ENCODE data around the gene PPP1R13B. TPM values are rescaled to one million over a fixed set of nuclear protein-coding genes. Genes with fewer than 3 reads are reported as not detected.

Gene PPP1R13B
- total RNA-seq, 1 experiment from 2014 or later = 3.0 TPM

GRCh38 chr14:103731481-103731880 is 115.9 kb downstream of the PPP1R13B start:
- H4K20me1 ChIP-seq (ENCODE audit: insufficient read depth, low read depth, low read length) = peaks cover 3% of the 10 kb centered on the region; the same call in 1 of the 2 replicates
- no peaks in the 10 kb centered on the region for H3K9me3 ChIP-seq (ENCODE audit: low read length)
- no peak overlapping the region for H3K27ac ChIP-seq (ENCODE audit: low read length)
- peaks cover under 1% of the 10 kb centered on the region; the same call in 1 of the 2 replicates for H3K79me2 ChIP-seq (ENCODE audit: low read length)
- no peak overlapping the region for H3K4me3 ChIP-seq (ENCODE audit: low read length)
- no peak overlapping the region for H3K4me2 ChIP-seq (ENCODE audit: low read depth, low read length, poor library complexity, severe bottlenecking)
- H3K36me3 ChIP-seq (ENCODE audit: insufficient read depth, low read length) = peaks cover 6% of the 10 kb centered on the region; the same call in 1 of the 2 replicates
- H2AFZ ChIP-seq (ENCODE audit: low read length) = no peak overlapping the region
- no peak overlapping the region for H3K9ac ChIP-seq (ENCODE audit: low read length)
- H3K9me2 ChIP-seq (replicated peaks; ENCODE audit: insufficient read depth, low read length) = no peaks in the 10 kb centered on the region
- H3K27me3 ChIP-seq (ENCODE audit: low read length) = no peaks in the 10 kb centered on the region
- no peaks in the 10 kb centered on the region for H3K4me1 ChIP-seq (ENCODE audit: low read length)
- no peak for DNase-seq

DNA sequence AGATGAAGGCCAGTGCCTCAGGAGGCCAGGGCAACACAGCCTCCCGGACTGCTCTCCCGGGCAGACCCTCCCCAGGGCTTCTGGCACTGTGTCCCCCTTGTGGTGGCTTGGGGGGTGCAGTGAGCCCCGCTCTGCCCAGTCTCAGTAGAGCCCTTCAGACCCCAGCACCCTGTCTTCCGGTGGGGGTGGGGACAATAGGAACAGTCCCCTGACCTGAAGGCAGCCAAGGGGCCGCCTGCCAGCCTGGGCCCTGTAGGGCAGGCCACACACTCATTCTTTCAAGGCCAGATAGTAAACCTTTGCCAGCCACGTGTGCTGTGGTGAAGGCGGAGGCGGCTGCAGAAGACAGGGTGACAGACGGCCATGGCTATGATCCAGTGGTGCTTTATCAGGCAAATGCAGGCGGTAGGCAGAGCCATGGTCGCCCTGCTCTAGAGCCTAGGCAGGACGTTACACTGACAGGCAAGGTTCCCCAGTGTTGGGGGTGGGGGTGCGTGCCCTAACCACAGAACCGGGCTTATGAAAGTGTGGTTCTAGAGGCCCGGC is 116.8 kb downstream of the PPP1R13B start:
- H2AFZ ChIP-seq (ENCODE audit: low read length) = no peak overlapping the region
- no peak overlapping the region for H3K9ac ChIP-seq (ENCODE audit: low read length)
- no peak overlapping the region for H3K4me2 ChIP-seq (ENCODE audit: low read depth, low read length, poor library complexity, severe bottlenecking)
- no peak for DNase-seq
- H3K79me2 ChIP-seq (ENCODE audit: low read length) = peaks cover 9% of the 10 kb centered on the region
- no peak overlapping the region for H3K27ac ChIP-seq (ENCODE audit: low read length)
- H3K36me3 ChIP-seq (ENCODE audit: insufficient read depth, low read length) = peaks cover 10% of the 10 kb centered on the region
- H3K4me1 ChIP-seq (ENCODE audit: low read length) = no peaks in the 10 kb centered on the region
- H3K4me3 ChIP-seq (ENCODE audit: low read length) = no peak overlapping the region
- no peaks in the 10 kb centered on the region for H3K9me2 ChIP-seq (replicated peaks; ENCODE audit: insufficient read depth, low read length)
- no peaks in the 10 kb centered on the region for H3K27me3 ChIP-seq (ENCODE audit: low read length)
- no peaks in the 10 kb centered on the region for H3K9me3 ChIP-seq (ENCODE audit: low read length)
- H4K20me1 ChIP-seq (ENCODE audit: insufficient read depth, low read depth, low read length) = peaks cover 4% of the 10 kb centered on the region; the same call in 1 of the 2 replicates

DNA sequence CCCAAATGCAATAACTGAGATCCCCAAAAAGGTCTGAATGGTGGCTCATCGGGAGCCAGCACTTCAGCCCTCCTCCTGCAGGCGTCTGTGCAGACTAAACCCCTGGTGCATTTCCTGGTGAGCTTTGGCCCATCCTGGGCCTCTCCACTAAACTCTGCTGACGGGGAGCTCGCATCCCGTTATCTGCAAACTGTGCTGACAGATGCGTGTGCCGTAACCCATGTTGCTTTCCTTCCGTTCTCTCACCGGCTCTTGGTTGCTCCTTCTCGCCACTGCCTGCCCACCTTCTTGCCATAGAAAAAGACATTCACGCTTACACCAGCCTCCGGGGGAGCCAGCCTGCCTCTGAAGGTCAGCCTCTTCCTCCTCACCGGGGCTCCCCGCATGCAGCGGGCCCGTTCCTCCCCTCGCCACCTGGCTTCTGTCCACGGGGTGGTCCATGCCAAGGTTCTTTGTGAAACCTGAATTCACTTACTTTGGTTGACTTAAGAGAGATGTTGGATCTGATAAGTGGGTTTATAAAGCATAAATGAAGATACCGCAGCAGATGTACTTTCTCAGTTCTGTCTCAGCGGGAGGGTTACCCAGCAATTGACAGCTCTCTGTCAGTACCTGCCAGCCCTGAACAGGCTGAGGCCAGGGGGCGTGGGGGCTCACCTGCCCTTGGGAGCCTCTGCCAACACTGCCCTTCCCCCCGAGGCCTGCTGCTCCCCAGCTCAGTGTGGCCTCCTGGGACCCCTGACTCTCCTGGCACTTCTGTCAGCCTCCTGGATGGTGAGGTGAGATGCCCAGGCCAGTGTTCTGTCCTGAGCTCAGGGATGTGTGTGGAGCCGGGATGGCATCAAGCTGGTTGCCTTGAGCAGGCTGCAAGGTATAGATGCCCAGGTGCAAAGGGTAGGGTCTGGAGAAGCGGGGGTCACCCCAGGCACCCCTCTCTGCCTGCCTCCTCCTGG is 117.6 kb downstream of the PPP1R13B start:
- Histone ChIP-seq H3K36me3 (ENCODE audit: insufficient read depth, low read length) (peaks cover 10% of the 10 kb centered on the region), H2AFZ (ENCODE audit: low read length) (no peak overlapping the region), H3K27ac (ENCODE audit: low read length) (no peak overlapping the region), H3K79me2 (ENCODE audit: low read length) (peaks cover 17% of the 10 kb centered on the region), H3K4me3 (ENCODE audit: low read length) (no peak overlapping the region), H3K4me1 (ENCODE audit: low read length) (no peaks in the 10 kb centered on the region), H3K4me2 (ENCODE audit: low read depth, low read length, poor library complexity, severe bottlenecking) (no peak overlapping the region), H3K9me3 (ENCODE audit: low read length) (no peaks in the 10 kb centered on the region), H3K9me2 (replicated peaks; ENCODE audit: insufficient read depth, low read length) (no peaks in the 10 kb centered on the region), H3K27me3 (ENCODE audit: low read length) (no peaks in the 10 kb centered on the region), H4K20me1 (ENCODE audit: insufficient read depth, low read depth, low read length) (peaks cover 8% of the 10 kb centered on the region; the same call in 1 of the 2 replicates), H3K9ac (ENCODE audit: low read length) (no peak overlapping the region)
- DNase-seq = no peak

DNA sequence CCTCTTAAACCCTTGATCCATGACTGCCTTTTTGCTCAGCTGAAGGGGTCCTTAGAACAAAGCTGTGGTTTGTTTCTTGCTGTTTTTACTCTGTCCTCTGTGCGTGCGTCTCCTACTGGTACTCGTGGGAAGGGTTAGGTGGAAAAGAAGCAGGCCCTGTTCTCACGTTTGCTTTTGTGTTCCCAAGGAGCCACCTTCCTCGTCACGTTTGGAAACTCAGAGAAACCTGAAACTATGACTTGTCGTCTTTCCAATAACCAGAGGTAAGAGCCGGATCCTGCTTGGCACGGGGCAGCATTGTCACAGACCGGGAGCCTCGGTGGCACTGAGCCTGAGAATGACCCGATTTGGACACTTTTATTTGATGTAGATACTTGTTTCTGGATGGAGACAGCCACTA is 118.7 kb downstream of the PPP1R13B start:
- Histone ChIP-seq H3K4me1 (ENCODE audit: low read length) (no peaks in the 10 kb centered on the region), H3K4me2 (ENCODE audit: low read depth, low read length, poor library complexity, severe bottlenecking) (no peak overlapping the region), H3K36me3 (ENCODE audit: insufficient read depth, low read length) (peaks cover 10% of the 10 kb centered on the region), H2AFZ (ENCODE audit: low read length) (no peak overlapping the region), H4K20me1 (ENCODE audit: insufficient read depth, low read depth, low read length) (peaks cover 12% of the 10 kb centered on the region; the same call in 1 of the 2 replicates), H3K4me3 (ENCODE audit: low read length) (no peak overlapping the region), H3K27ac (ENCODE audit: low read length) (no peak overlapping the region), H3K9me2 (replicated peaks; ENCODE audit: insufficient read depth, low read length) (no peaks in the 10 kb centered on the region), H3K27me3 (ENCODE audit: low read length) (no peaks in the 10 kb centered on the region), H3K9me3 (ENCODE audit: low read length) (no peaks in the 10 kb centered on the region), H3K9ac (ENCODE audit: low read length) (no peak overlapping the region), H3K79me2 (ENCODE audit: low read length) (peaks cover 26% of the 10 kb centered on the region)
- DNase-seq = no peak

DNA sequence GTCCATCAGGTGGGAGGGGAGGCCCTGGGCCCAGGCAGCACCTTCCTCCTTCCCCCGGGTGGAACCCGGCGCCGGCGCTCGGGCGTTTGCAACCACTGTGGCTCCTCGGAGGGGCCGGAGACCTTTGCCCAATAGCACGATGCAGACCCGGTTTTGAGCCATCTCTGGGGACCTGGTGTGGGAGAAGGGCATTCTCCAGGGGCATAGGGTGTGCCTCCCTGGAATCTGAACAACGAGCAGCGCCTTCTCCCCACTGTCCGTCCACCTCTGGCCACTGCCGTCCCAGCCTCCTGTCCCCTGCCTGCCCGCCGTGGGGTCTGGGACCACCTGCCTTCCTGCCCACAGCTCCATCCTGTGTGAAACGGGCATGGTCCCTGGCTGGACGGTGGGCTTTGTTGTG is 119.2 kb downstream of the PPP1R13B start:
- peaks cover 32% of the 10 kb centered on the region for H3K79me2 ChIP-seq (ENCODE audit: low read length)
- H3K4me1 ChIP-seq (ENCODE audit: low read length) = no peaks in the 10 kb centered on the region
- peaks cover 12% of the 10 kb centered on the region; the same call in 1 of the 2 replicates for H4K20me1 ChIP-seq (ENCODE audit: insufficient read depth, low read depth, low read length)
- no peaks in the 10 kb centered on the region for H3K27me3 ChIP-seq (ENCODE audit: low read length)
- no peak for DNase-seq
- peaks cover 10% of the 10 kb centered on the region for H3K36me3 ChIP-seq (ENCODE audit: insufficient read depth, low read length)
- no peaks in the 10 kb centered on the region for H3K9me2 ChIP-seq (replicated peaks; ENCODE audit: insufficient read depth, low read length)
- no peak overlapping the region for H3K27ac ChIP-seq (ENCODE audit: low read length)
- H3K4me2 ChIP-seq (ENCODE audit: low read depth, low read length, poor library complexity, severe bottlenecking) = no peak overlapping the region
- no peaks in the 10 kb centered on the region for H3K9me3 ChIP-seq (ENCODE audit: low read length)
- H3K9ac ChIP-seq (ENCODE audit: low read length) = no peak overlapping the region
- no peak overlapping the region for H2AFZ ChIP-seq (ENCODE audit: low read length)
- H3K4me3 ChIP-seq (ENCODE audit: low read length) = no peak overlapping the region

DNA sequence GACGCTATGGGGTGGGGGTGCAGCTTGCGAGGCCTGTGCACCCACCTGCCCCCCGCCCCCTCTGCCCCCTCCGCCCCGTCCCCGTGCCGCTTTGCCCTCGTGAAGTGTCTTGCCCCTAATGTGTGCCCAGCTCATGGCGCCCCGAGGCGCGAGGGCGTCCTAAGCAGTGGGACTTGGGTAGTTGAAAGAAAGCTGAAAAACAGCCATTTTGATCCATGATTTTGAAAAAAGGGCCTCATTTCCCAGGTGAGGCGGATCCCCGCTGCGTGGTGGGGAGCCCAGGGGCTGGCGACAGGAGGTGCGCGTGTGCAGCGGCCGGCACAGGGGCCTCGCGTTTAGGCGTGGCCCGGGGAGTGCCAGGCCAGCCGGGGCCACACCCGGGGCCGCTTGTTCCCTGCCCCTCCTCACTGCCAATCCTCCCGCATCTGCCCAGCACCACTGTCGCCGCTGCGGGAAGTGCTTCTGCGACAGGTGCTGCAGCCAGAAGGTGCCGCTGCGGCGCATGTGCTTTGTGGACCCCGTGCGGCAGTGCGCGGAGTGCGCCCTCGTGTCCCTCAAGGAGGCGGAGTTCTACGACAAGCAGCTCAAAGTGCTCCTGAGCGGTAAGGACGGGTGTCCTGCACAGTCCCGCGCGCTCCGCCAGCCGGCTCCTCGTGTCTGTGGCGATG is 119.9 kb downstream of the PPP1R13B start:
- Histone ChIP-seq H3K9me3 (ENCODE audit: low read length) (no peaks in the 10 kb centered on the region), H3K9me2 (replicated peaks; ENCODE audit: insufficient read depth, low read length) (no peaks in the 10 kb centered on the region), H3K27ac (ENCODE audit: low read length) (no peak overlapping the region), H3K4me3 (ENCODE audit: low read length) (no peak overlapping the region), H4K20me1 (ENCODE audit: insufficient read depth, low read depth, low read length) (peaks cover 12% of the 10 kb centered on the region; the same call in 1 of the 2 replicates), H3K4me2 (ENCODE audit: low read depth, low read length, poor library complexity, severe bottlenecking) (no peak overlapping the region), H3K79me2 (ENCODE audit: low read length) (peaks cover 36% of the 10 kb centered on the region), H3K36me3 (ENCODE audit: insufficient read depth, low read length) (peaks cover 10% of the 10 kb centered on the region), H3K27me3 (ENCODE audit: low read length) (no peaks in the 10 kb centered on the region), H2AFZ (ENCODE audit: low read length) (no peak overlapping the region), H3K9ac (ENCODE audit: low read length) (no peak overlapping the region), H3K4me1 (ENCODE audit: low read length) (no peaks in the 10 kb centered on the region)
- DNase-seq = no peak

GRCh38 chr14:103726474-103726873 is 120.9 kb downstream of the PPP1R13B start:
- no peak overlapping the region for H3K4me2 ChIP-seq (ENCODE audit: low read depth, low read length, poor library complexity, severe bottlenecking)
- no peaks in the 10 kb centered on the region for H3K9me3 ChIP-seq (ENCODE audit: low read length)

More at GRCh38 chr14:103726474-103726873, 120.9 kb downstream of the PPP1R13B start:
- H3K79me2 ChIP-seq (ENCODE audit: low read length) = peaks cover 44% of the 10 kb centered on the region
- H3K27ac ChIP-seq (ENCODE audit: low read length) = no peak overlapping the region
- H3K4me1 ChIP-seq (ENCODE audit: low read length) = no peaks in the 10 kb centered on the region
- H3K27me3 ChIP-seq (ENCODE audit: low read length) = no peaks in the 10 kb centered on the region
- no peaks in the 10 kb centered on the region for H3K9me2 ChIP-seq (replicated peaks; ENCODE audit: insufficient read depth, low read length)
- no peak overlapping the region for H3K9ac ChIP-seq (ENCODE audit: low read length)
- no peak overlapping the region for H3K4me3 ChIP-seq (ENCODE audit: low read length)
- no peak for DNase-seq
- no peak overlapping the region for H2AFZ ChIP-seq (ENCODE audit: low read length)
- H3K36me3 ChIP-seq (ENCODE audit: insufficient read depth, low read length) = peaks cover 10% of the 10 kb centered on the region
- H4K20me1 ChIP-seq (ENCODE audit: insufficient read depth, low read depth, low read length) = peaks cover 12% of the 10 kb centered on the region; the same call in 1 of the 2 replicates
